Measurements from ENCODE around the gene FAM117A.
"Not testable (repeated sequence)": the region's sequence is repeated elsewhere in the genome, so short reads cannot be mapped to it uniquely, and the experiment has no call there.

The FAM117A gene

GRCh38 chr17:49730785-49731434 lies 33.0 kb downstream of the FAM117A start:
- DNase-seq (ENCODE audit: extremely low read depth, low read depth) = no peak
- no peak overlapping the region for H3K4me3 ChIP-seq (replicated peaks; ENCODE audit: low read depth, low read length)
- TF ChIP-seq CTCF (IDR thresholded peaks at IDR 0.05; ENCODE audit: low read depth, low read length, missing control alignments) = no peak

- H3K4me3 ChIP-seq (replicated peaks; ENCODE audit: low read depth, low read length) = no peak overlapping the region
- no peak for TF ChIP-seq CTCF (IDR thresholded peaks at IDR 0.05; ENCODE audit: low read depth, low read length, missing control alignments)
- peak; percentile 60 for DNase-seq (ENCODE audit: extremely low read depth, low read depth)
These were observed 33.7 kb downstream of the FAM117A start for GRCh38 chr17:49730078-49730784.

GRCh38 chr17:49729069-49729468 lies 34.9 kb downstream of the FAM117A start:
- DNase-seq (ENCODE audit: extremely low read depth, low read depth) = no peak
- no peak overlapping the region for H3K4me3 ChIP-seq (replicated peaks; ENCODE audit: low read depth, low read length)
- no peak for TF ChIP-seq CTCF (IDR thresholded peaks at IDR 0.05; ENCODE audit: low read depth, low read length, missing control alignments)

GRCh38 chr17:49728425-49728824 lies 35.5 kb downstream of the FAM117A start:
- no peak for TF ChIP-seq CTCF (IDR thresholded peaks at IDR 0.05; ENCODE audit: low read depth, low read length, missing control alignments)
- no peak for DNase-seq (ENCODE audit: extremely low read depth, low read depth)

GRCh38 chr17:49727380-49727779 lies 36.6 kb downstream of the FAM117A start:
- no peak overlapping the region for H3K4me3 ChIP-seq (replicated peaks; ENCODE audit: low read depth, low read length)
- no peak for TF ChIP-seq CTCF (IDR thresholded peaks at IDR 0.05; ENCODE audit: low read depth, low read length, missing control alignments)
- DNase-seq (ENCODE audit: extremely low read depth, low read depth) = no peak

More at GRCh38 chr17:49728425-49728824, 35.5 kb downstream of the FAM117A start:
- H3K4me3 ChIP-seq (replicated peaks; ENCODE audit: low read depth, low read length) = no peak overlapping the region

GRCh38 chr17:49725452-49726130 lies 38.3 kb downstream of the FAM117A start:
- DNase-seq (ENCODE audit: extremely low read depth, low read depth) = no peak
- H3K4me3 ChIP-seq (replicated peaks; ENCODE audit: low read depth, low read length) = no peak overlapping the region
- no peak for TF ChIP-seq CTCF (IDR thresholded peaks at IDR 0.05; ENCODE audit: low read depth, low read length, missing control alignments)

GRCh38 chr17:49724552-49724951 lies 39.4 kb downstream of the FAM117A start:
- not testable (repeated sequence) for DNase-seq (ENCODE audit: extremely low read depth, low read depth); H3K4me3 ChIP-seq (replicated peaks; ENCODE audit: low read depth, low read length)
